EL (cell line): ENCODE results near the gene ZNF511.
A peak's percentile ranks its signal among the peaks of the same experiment; 100 is the strongest.

ENCODE experiments used
- DNase-seq: peaks from one replicate; pipeline ENCODE4 v3.0.0-alpha.2; 2016

The ZNF511 gene

DNA sequence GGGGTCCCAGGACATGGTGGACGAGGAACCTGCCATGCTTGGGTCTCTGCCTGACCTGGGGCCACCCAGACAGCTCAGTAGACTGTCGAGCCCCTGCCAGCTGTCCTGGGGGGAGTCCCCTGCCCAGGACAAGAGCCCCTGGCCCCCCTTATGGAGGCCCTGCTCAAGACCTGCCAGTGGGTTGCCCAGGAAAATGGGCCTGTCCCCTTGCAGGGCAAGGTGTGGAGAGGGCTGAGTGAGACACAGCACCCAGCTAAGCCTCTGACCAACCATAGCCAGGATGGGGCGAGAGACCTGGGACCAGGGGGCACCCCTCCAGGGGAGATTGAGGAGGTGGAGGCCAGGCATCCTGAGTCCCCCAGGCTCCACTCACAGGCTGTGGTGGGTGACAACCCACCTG lies 47.3 kb downstream of the ZNF511 start:
- DNase-seq = no peak

DNA sequence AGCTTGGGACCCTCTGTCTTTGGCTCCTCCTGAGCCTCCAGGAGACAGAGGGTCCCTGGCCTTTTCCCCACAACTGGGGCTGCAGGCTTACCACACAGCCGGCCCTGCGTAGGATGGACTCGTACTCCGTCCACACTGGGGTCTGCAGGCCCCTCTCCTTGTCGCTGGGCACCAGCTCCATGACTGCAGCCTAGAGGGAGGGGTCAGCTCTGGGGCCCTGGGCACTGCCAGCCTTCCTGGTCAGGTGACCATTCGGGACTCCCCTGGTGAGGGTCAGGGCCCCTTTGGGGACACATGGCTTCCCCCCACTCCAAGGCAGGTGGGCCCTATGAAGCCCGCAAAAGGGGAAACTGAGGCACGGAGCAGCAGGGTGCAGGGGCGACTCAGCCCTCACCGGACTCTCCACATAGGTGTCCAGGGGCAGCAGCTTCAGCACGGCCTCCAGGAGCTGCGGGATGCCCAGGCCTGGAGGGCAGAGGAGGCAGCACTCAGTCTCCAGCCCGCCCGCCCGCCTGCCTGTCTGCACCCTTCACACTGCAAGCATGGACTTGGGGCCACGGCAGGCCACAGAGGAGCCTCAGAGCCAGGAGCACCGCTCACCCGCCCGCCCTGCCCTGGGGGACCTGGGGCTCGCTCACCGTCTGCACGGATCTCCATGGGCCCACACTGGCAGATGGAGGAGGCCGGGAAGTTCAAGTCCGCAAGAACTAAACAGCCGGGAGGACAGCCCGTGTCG lies 48.0 kb downstream of the ZNF511 start:
- DNase-seq = no peak

DNA sequence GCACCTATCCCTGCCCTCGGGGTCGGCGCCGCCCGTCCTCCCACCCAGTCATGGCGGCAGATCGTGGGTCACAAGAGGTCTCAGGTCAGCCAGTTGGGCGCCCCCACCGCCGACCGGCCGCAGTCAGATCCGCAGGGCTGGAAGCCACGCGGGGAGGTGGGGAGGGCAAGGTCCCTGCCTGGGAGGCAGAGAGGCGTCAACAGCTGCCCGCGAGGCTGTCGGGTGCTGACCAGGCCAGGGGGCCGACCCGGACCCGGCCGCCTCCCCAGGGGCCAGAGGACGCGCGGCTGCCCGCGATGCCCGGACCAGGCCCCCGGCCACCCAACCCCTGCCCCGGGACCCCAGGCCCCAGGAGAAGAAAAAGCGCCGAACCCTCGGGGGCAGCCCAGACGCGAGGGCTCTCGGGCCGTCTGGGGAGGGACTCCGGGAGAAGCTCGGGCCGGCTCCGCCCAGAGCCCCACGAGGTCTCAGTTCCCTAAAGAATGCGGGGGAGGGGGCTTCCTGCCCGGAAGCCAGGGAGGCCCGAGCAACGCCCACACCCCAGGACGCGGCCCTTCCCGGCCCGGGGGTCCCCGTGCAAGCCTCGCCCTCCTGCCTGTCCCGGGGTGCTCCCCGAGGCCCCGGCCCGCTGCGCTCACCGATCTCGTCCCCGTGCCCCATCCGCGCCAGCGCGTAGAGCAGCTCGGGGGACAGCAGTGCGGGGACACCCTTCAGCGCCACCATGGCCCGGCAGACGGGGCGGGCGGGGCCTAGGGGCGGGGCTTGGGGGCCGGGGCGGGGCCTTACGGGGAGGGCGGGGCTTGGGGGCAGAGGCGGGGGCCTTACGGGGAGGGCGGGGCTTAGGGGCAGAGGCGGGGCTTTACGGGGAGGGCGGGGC lies 48.8 kb downstream of the ZNF511 start, which contains the start of gene FUOM:
TSS of gene FUOM (minus strand) at position 735 of the 877 bp plus-strand sequence. CDS start at position 723, 12 bp downstream.
- DNase-seq = peak; percentile 58

DNA sequence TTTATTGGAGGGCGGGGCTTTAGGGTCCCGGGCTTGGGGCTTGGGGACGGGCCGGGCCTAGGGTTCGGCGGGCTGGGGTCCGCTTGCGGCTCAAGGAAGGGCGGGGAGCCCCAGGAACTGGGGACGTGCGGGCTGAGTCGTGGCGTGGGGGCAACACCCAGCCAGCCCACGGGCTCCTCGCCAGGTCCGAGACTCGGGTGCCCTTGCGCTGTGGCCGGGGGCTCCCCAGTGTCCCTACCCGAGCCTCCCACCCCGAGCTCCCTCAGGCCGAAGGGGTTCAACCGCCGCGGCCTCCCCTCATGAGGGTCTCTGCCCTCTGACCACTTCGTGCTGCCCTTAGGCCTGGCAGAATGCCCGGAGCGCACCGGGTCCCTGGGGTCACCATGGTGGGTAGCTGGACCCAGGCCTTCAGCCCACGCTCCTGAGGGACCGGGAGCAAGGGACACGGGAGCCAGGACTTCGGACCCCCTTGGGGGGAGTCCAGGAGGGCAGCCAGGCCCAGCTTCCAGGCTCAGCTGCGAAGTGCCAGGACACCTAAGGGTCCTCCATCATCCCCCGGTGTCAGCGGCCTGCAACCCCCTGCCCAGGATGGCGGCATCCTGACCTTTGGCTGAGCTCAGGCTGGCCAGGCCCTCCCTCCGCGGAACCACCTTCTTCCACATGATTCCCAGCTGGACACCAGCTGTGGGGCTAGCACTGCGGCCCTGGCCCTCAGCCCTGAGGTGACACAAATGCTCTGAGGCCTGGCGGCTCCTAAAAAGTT lies 49.6 kb downstream of the ZNF511 start:
- DNase-seq = no peak

DNA sequence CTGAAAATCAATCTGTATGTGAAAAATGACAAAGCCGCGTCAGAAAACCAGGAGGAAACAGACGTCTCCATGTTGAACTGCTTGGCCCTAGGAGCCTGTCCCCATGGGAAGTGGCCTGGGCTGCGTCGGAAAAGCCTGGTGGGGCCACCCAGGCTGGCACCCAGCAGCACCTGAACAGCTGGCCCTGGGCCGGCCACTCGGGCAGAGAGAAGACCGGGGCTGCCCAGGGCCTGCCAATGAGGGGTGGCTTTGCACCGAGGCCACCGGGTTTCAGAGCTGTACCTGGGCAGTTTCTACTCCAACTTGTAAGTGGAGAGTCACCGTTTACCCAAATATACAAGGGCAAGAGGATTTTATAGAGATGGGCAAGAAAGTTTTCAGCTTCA lies 50.2 kb downstream of the ZNF511 start:
- DNase-seq = no peak

DNA sequence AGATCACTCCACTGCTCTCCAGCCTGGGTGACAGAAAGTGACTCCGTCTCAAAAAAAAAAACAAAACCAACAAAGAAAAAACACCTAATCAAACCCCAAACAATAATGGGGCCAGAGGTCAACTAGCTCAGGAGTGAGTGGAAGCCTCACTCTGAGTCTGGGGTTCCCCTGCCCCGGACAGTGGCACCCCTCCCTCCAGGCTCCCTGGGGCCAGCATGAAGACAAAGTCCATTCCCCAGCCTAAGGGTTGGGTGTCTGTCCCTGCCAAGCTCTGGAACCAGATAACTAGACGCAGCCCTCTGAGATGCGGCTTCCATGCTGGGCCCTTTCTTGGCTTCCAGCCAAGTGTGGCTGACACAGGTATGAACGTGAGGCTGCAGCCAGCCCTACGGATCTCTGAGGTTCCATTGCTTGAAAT lies 50.8 kb downstream of the ZNF511 start:
- no peak for DNase-seq

DNA sequence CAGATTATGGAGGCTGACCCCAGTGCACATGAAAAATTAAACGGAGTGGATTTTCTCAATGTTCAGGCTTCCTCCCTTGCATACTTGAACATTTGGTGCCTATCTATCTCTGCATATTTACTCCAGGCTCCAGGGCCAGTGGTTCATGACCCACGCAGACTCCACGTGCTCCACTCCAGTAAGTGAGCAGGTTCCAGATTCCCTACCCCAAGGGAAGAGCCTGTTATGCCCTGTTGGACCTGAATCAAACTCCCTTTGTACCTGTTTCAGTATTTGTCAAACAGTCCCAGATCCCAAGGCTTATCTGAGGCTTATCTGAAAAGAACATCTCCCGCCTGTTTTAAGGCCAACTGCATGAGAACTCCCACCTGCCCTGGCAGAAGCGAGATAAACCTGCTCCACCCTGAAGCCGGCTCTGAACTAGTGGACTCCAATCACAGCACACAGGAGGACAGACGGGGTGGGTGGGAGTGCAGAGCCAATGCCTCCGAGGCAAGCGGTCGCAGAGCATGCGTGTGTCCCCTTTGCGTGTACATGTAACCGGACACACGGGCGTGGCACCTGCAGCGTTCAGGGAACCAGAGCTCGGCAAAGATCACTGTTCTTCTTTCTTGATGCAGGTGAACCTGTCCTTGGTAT lies 51.4 kb downstream of the ZNF511 start:
- no peak for DNase-seq

DNA sequence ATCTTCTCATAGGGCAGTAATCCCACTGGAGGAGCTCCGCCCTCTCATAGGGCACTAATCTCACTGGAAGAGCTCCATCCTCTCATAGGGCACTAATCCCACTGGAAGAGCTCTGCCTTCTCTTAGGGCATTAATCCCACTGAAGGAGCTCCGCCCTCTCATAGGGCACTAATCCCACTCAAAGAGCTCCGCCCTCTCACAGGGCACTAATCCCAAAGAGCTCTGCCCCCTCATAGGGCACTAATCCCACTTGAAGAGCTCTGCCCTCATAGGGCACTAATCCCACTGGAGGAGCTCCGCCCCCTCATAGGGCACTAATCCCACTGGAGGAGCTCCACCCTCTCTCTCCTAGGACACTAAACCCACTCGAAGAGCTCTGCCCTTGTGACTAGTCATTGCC lies 52.5 kb downstream of the ZNF511 start:
- DNase-seq = no peak

DNA sequence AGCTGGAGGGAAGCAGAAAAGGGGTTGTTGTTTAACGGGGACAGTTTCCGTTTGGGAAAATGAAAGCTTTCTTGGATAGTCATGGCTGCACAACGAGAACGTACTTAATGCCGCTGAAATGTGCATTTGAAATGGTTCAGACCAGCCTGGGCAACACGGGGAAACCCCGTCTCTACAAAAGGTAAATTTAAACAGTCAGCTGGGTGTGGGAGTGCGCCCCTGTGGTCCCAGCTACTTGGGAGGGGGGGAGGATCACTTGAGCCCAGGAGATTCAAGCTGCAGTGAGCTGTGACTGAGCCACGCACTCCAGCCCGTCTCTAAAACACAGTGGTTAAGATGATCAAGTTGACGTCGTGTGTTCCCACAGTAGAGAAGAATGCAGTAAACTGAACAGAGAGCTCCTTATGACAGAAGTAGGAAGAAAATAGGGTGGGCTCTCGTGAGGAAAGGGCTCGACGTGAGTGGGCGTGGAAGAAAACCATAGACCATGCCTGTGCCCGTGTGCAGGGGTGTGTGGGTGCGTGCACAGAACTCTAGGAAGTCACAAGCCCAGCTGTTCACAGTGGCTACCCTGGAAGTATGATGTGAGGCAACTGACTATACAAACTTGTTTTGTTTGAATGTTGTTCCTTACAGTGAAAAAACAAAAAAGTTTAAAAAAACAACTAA lies 53.2 kb downstream of the ZNF511 start:
- DNase-seq = no peak
